ENCODE data around the gene VSIG4.
"Not testable (repeated sequence)": the region's sequence is repeated elsewhere in the genome, so short reads cannot be mapped to it uniquely, and the experiment has no call there.

VSIG4 gene

GRCh38 chrX:66039944-66040343, at the start of gene VSIG4:
VSIG4 (minus strand) TSS chrX:66040080; CDS start chrX:66039998, 82 bp downstream.
- H3K4me3 ChIP-seq (ENCODE audit: low read depth, low read length) = no peak within 1 kb of the TSS
- no peak for DNase-seq (ENCODE audit: low read depth)

DNA sequence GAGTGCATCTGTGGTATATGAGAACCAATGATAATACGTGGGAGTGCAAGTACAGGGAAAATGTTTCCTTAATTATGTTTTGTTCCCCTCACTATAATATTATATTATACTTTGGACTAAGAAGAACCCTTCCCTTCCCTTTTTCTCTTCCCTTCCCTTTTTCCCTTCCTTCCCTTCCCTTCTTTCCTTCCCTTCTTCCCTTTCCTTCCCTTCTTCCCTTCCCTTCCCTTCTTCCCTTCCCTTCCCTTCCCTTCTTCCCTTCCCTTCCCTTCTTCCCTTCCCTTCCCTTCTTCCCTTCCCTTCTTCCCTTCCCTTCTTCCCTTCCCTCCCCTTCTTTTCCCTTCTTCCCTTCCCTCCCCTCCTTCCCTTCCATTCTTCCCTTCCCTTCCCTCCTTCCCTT, 36.9 kb upstream of the VSIG4 start:
- H3K4me3 ChIP-seq (ENCODE audit: low read depth, low read length) = no peak overlapping the region
- DNase-seq (ENCODE audit: low read depth) = no peak

GRCh38 chrX:66074920-66075879, 35.3 kb upstream of the VSIG4 start:
- DNase-seq (ENCODE audit: low read depth) = no peak

DNA sequence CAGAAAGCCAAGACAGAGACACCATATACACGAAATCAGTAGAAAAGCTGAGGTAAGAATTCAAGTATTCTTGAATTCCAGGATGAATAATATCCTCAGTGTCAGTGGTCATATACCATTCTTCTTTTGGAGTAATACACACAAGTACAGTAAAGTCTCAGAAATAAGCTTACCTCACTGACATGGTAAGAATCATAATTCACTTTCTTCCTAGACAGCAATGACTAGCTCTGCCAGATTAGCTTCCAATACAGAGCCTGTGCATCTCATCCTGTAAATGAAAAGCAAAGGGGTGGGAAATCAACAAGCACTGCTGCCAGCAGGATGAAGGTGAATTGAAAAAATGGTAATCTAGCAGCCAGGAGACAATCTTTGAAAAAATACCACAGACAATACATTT, 31.2 kb upstream of the VSIG4 start:
- DNase-seq (ENCODE audit: low read depth) = no peak

More at GRCh38 chrX:66074920-66075879, 35.3 kb upstream of the VSIG4 start:
- no peak overlapping the region for H3K4me3 ChIP-seq (ENCODE audit: low read depth, low read length)

DNA sequence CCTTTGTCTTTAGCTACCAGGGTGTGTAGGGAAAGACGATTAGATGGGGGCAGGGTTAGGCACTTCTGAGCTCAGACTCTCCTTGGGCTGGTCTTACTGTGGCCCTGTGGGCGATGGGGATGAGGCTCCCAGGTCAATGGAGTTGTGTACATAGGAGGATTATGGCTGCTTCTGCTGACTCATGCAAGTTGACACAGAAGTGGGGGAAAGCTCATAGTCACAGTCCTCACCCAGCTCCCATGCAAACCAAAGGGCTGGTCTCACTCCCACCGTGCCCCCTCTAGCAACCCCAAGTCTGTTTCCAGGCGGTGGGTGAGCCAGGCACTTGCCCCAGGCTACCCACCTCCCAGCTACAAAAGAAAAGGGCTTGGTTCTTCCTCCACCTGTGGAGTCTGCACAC, 24.4 kb upstream of the VSIG4 start:
- DNase-seq (ENCODE audit: low read depth) = no peak
- no peak overlapping the region for H3K4me3 ChIP-seq (ENCODE audit: low read depth, low read length)

More for the DNA sequence above, 31.2 kb upstream of the VSIG4 start:
- no peak overlapping the region for H3K4me3 ChIP-seq (ENCODE audit: low read depth, low read length)

- DNase-seq (ENCODE audit: low read depth); H3K4me3 ChIP-seq (ENCODE audit: low read depth, low read length): not testable (repeated sequence)
Measured at GRCh38 chrX:66057019-66057418, 17.1 kb upstream of the VSIG4 start.

DNA sequence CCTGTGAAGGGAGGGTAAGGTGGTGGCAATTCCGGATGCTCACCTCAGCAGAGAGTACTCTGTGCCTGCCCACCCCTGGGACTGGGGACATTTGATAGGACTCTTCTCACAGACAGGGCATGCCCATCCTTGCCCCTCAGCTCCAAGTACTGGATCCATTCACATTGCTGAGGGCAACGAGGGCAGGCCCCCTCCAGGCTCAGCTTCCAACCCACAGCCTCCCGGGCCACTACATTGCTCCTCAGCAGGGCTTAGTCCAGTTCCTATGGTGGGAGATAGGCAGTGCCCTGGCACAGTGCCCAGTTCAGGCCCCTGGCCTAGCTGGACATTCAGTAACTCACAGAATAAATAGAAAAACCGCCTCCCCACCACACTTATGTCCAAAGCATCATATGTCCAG, 15.1 kb upstream of the VSIG4 start:
- no peak for DNase-seq (ENCODE audit: low read depth)
- no peak overlapping the region for H3K4me3 ChIP-seq (ENCODE audit: low read depth, low read length)

DNA sequence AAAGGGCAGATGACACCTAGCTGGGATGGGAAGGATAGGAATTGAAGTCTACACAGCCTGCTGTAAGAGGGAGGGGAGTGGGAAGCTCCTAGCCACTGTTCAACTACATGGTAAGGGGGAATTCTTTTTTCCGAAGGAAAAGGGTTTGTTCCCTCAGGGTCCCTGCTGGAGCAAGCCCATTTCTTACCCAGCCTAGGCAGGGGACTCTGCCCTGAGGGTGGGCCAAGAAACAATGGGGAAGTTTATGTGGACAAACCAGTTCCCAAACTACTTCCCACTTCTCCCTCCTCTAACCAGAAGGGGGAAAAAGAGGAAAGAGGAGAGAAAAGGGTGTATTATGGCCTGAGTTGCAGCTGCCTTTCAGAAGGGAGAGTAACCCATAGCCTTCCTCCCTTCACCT, 13.5 kb upstream of the VSIG4 start:
- no peak overlapping the region for H3K4me3 ChIP-seq (ENCODE audit: low read depth, low read length)
- DNase-seq (ENCODE audit: low read depth) = no peak

GRCh38 chrX:66051980-66052379, 12.1 kb upstream of the VSIG4 start:
- DNase-seq (ENCODE audit: low read depth) = no peak
- no peak overlapping the region for H3K4me3 ChIP-seq (ENCODE audit: low read depth, low read length)

DNA sequence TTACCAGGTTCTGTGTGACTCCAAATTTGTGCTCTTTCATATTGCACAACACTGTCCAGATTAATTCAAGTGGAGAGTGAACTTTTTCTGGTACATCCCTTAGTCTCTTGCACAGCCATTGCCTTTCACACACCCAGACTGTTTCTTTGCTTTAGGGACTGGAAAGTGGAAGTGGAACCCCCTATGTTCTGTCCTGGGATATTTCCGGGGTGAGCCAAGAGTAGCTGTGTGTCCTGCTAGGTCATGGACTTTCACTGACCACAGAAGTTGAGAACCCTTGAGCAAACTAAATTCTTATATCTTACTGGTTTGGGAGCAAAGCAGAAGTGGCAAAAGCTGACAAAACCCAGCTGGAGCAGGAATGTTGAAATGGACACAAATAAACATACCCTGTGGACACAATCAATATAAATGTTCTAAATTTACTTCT, 10.3 kb upstream of the VSIG4 start:
- DNase-seq (ENCODE audit: low read depth) = no peak
- H3K4me3 ChIP-seq (ENCODE audit: low read depth, low read length) = no peak overlapping the region

GRCh38 chrX:66049056-66049455, 9.2 kb upstream of the VSIG4 start:
- DNase-seq (ENCODE audit: low read depth) = no peak
- H3K4me3 ChIP-seq (ENCODE audit: low read depth, low read length) = no peak overlapping the region

GRCh38 chrX:66046612-66047235, 6.8 kb upstream of the VSIG4 start:
- DNase-seq (ENCODE audit: low read depth) = no peak
- H3K4me3 ChIP-seq (ENCODE audit: low read depth, low read length) = no peak overlapping the region

- DNase-seq (ENCODE audit: low read depth) = no peak
Measured at GRCh38 chrX:66045894-66046293, 6.0 kb upstream of the VSIG4 start.

GRCh38 chrX:66043584-66043983, 3.7 kb upstream of the VSIG4 start:
- no peak overlapping the region for H3K4me3 ChIP-seq (ENCODE audit: low read depth, low read length)

More at GRCh38 chrX:66045894-66046293, 6.0 kb upstream of the VSIG4 start:
- no peak overlapping the region for H3K4me3 ChIP-seq (ENCODE audit: low read depth, low read length)

GRCh38 chrX:66042307-66043077, 2.6 kb upstream of the VSIG4 start:
- DNase-seq (ENCODE audit: low read depth) = no peak
- H3K4me3 ChIP-seq (ENCODE audit: low read depth, low read length) = no peak overlapping the region

More at GRCh38 chrX:66043584-66043983, 3.7 kb upstream of the VSIG4 start:
- no peak for DNase-seq (ENCODE audit: low read depth)

DNA sequence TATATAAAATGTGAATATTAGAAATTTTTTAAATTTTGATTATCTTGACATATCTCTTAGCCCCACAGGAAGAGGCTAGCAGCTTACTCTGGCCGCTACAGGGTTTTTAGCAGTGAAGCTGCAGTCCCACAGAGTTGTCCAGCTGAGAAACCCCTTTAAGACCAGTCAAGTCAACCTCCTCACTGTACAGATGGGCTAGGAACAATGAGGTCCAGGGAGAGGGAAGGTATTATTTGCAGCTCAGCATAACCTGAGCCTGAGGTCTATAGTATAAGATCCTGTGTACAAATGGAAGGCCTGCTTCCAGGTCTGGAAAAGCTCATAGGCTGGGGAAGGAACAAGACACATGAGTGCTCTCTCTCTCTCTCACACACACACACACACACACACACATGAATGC, 1.8 kb downstream of the VSIG4 start:
- DNase-seq (ENCODE audit: low read depth) = no peak
- no peak overlapping the region for H3K4me3 ChIP-seq (ENCODE audit: low read depth, low read length)

DNA sequence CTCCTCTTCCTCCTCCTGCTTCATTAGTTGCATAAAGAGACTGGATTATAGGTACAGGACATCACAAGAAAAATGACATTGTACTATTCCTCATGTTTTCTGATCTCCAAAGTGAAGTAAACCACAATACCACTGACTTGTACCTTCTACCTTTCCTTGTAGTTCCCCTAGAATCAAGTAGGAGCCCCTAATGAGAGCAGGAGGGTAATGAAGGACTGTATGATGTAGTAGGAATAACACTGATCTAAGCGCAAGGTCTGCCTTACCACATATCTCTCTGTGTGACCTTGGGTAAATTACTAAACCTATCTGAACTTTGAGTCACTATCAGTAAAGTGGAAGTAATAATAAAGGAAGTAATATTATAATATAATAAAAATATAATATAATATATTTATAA, 3.6 kb downstream of the VSIG4 start:
- H3K4me3 ChIP-seq (ENCODE audit: low read depth, low read length) = no peak overlapping the region
- DNase-seq (ENCODE audit: low read depth) = no peak

- no peak overlapping the region for H3K4me3 ChIP-seq (ENCODE audit: low read depth, low read length)
- no peak for DNase-seq (ENCODE audit: low read depth)
Measured at GRCh38 chrX:66035667-66036066, 4.2 kb downstream of the VSIG4 start.

DNA sequence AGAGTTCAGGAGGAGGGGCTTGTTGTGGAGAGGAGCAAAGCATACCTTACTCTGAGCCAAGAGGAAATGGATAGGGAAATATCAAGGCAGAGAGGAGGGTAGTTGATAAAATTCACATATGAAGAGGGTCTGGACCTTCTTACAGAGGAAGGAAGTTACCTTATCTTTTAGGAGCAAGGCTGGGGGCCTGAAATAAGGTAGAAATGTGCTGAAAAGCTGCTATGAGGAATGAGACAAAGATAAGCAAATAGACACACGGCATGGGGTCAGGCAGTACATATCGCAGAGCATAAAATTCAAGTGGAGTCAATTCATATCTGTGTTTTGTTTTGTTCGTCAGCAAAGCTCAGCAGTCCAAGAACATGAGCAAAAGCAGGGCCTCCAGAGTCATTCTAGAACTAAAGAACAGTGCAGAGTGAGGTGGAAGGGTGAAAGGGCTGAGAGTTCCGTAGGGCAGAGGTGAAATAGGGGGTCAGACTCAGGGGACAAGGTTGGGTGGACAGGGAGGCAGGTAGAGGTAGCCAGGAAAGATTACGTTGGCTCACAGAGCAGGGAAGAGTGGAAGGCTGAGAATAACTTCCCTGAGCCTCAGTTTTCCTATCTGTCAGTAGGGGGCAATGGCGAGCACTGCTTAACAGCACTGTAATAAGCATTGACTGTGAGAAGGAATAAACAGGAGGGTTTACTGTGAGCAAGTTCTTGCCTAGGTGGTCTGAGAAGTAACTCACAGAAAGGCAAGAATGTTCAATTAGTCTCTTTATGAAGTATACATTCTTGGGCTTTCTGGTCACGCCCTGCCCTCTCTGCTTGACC, 9.2 kb downstream of the VSIG4 start:
- no peak for DNase-seq (ENCODE audit: low read depth)
- H3K4me3 ChIP-seq (ENCODE audit: low read depth, low read length) = no peak overlapping the region

Measured in skeletal muscle cell (primary cell).